ENCODE measurements around the gene WHRN. TPM values are rescaled to one million over a fixed set of nuclear protein-coding genes. Genes with fewer than 3 reads are reported as not detected.
A peak's percentile ranks its signal among the peaks of the same experiment; 100 is the strongest.

WHRN gene
- total and polyA plus RNA-seq, 2 of the 13 experiments (the other 11 are each of a cell fraction or from before 2014, with no cell fraction given), result 2.3 to 5.3 TPM

GRCh38 chr9:114505187-114506081 is at the start of gene WHRN (continued):
- TF ChIP-seq, protein P1, sequence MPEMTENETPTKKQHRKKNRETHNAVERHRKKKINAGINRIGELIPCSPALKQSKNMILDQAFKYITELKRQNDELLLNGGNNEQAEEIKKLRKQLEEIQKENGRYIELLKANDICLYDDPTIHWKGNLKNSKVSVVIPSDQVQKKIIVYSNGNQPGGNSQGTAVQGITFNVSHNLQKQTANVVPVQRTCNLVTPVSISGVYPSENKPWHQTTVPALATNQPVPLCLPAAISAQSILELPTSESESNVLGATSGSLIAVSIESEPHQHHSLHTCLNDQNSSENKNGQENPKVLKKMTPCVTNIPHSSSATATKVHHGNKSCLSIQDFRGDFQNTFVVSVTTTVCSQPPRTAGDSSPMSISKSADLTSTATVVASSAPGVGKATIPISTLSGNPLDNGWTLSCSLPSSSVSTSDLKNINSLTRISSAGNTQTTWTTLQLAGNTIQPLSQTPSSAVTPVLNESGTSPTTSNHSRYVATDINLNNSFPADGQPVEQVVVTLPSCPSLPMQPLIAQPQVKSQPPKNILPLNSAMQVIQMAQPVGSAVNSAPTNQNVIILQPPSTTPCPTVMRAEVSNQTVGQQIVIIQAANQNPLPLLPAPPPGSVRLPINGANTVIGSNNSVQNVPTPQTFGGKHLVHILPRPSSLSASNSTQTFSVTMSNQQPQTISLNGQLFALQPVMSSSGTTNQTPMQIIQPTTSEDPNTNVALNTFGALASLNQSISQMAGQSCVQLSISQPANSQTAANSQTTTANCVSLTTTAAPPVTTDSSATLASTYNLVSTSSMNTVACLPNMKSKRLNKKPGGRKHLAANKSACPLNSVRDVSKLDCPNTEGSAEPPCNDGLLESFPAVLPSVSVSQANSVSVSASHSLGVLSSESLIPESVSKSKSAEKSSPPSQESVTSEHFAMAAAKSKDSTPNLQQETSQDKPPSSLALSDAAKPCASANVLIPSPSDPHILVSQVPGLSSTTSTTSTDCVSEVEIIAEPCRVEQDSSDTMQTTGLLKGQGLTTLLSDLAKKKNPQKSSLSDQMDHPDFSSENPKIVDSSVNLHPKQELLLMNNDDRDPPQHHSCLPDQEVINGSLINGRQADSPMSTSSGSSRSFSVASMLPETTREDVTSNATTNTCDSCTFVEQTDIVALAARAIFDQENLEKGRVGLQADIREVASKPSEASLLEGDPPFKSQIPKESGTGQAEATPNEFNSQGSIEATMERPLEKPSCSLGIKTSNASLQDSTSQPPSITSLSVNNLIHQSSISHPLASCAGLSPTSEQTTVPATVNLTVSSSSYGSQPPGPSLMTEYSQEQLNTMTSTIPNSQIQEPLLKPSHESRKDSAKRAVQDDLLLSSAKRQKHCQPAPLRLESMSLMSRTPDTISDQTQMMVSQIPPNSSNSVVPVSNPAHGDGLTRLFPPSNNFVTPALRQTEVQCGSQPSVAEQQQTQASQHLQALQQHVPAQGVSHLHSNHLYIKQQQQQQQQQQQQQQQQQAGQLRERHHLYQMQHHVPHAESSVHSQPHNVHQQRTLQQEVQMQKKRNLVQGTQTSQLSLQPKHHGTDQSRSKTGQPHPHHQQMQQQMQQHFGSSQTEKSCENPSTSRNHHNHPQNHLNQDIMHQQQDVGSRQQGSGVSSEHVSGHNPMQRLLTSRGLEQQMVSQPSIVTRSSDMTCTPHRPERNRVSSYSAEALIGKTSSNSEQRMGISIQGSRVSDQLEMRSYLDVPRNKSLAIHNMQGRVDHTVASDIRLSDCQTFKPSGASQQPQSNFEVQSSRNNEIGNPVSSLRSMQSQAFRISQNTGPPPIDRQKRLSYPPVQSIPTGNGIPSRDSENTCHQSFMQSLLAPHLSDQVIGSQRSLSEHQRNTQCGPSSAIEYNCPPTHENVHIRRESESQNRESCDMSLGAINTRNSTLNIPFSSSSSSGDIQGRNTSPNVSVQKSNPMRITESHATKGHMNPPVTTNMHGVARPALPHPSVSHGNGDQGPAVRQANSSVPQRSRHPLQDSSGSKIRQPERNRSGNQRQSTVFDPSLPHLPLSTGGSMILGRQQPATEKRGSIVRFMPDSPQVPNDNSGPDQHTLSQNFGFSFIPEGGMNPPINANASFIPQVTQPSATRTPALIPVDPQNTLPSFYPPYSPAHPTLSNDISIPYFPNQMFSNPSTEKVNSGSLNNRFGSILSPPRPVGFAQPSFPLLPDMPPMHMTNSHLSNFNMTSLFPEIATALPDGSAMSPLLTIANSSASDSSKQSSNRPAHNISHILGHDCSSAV (CRISPR knock-in tag; IDR thresholded peaks at IDR 0.05; ENCODE audit: borderline replicate concordance), result no peak
- TF ChIP-seq ZSCAN9 (CRISPR knock-in tag; IDR thresholded peaks at IDR 0.05; ENCODE audit: borderline replicate concordance), result no peak
- TF ChIP-seq, protein P2, sequence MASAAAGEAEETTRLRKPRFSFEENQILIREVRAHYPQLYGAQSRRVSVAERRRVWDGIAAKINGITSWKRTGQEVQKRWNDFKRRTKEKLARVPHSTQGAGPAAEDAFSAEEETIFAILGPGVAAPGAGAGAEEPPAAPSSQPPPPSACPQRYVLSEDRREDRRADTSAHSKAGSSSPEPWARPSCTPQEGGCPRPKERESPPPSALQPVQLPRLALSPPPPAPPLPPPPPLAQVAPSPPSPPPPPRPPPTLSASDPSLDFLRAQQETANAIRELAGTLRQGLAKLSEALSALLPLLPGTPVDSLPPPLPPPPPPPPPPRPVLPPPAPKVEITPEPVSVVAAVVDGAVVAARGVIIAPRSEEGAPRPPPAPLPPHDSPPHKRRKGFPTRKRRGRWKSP (CRISPR knock-in tag; IDR thresholded peaks at IDR 0.05), result peak; percentile 33; the same call in 1 of the 2 replicates
- TF ChIP-seq HOXA5 (CRISPR knock-in tag; IDR thresholded peaks at IDR 0.05), result no peak
- no peak for TF ChIP-seq MAFG (CRISPR knock-in tag; IDR thresholded peaks at IDR 0.05)
- TF ChIP-seq ARNTL (CRISPR knock-in tag; IDR thresholded peaks at IDR 0.05), result no peak
- no peak for TF ChIP-seq CHD4 (IDR thresholded peaks at IDR 0.05; ENCODE audit: borderline replicate concordance, low read length)
- TF ChIP-seq ZMYM3 (CRISPR knock-in tag; IDR thresholded peaks at IDR 0.05), result no peak
- no peak for TF ChIP-seq JARID2 (CRISPR knock-in tag; IDR thresholded peaks at IDR 0.05; ENCODE audit: insufficient replicate concordance)
- TF ChIP-seq MEIS1 (CRISPR knock-in tag; IDR thresholded peaks at IDR 0.05; ENCODE audit: borderline replicate concordance), result no peak
- TF ChIP-seq IRF2 (CRISPR knock-in tag; IDR thresholded peaks at IDR 0.05), result 0 out of 2 replicates have a peak, but pooled peaks have one; percentile 10
- TF ChIP-seq TMF1 (CRISPR knock-in tag; IDR thresholded peaks at IDR 0.05; ENCODE audit: low read depth), result no peak
- TF ChIP-seq, protein P3, sequence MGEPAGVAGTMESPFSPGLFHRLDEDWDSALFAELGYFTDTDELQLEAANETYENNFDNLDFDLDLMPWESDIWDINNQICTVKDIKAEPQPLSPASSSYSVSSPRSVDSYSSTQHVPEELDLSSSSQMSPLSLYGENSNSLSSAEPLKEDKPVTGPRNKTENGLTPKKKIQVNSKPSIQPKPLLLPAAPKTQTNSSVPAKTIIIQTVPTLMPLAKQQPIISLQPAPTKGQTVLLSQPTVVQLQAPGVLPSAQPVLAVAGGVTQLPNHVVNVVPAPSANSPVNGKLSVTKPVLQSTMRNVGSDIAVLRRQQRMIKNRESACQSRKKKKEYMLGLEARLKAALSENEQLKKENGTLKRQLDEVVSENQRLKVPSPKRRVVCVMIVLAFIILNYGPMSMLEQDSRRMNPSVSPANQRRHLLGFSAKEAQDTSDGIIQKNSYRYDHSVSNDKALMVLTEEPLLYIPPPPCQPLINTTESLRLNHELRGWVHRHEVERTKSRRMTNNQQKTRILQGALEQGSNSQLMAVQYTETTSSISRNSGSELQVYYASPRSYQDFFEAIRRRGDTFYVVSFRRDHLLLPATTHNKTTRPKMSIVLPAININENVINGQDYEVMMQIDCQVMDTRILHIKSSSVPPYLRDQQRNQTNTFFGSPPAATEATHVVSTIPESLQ (CRISPR knock-in tag; conservative IDR thresholded peaks at IDR 0.05), result no peak
- TF ChIP-seq, protein P4, sequence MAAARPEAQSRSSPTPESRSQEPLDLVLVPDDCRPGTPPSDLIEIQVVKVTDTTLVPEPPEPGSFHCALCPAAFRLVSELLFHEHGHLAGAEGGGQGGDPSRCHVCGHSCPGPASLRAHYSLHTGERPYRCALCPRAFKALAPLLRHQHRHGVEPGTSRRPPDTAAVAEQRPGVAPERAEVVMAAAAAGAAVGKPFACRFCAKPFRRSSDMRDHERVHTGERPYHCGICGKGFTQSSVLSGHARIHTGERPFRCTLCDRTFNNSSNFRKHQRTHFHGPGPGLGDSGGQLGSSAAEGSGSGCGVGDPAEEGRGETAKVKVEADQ (CRISPR knock-in tag; IDR thresholded peaks at IDR 0.05; ENCODE audit: borderline replicate concordance), result no peak

Measured in HepG2 (cell line).